ENCODE measurements around the gene ARIH1.

- TF ChIP-seq POLR2A (IDR thresholded peaks at IDR 0.05) = no peak
- no peak for TF ChIP-seq EP300 (IDR thresholded peaks at IDR 0.05)
- TF ChIP-seq, protein P1, sequence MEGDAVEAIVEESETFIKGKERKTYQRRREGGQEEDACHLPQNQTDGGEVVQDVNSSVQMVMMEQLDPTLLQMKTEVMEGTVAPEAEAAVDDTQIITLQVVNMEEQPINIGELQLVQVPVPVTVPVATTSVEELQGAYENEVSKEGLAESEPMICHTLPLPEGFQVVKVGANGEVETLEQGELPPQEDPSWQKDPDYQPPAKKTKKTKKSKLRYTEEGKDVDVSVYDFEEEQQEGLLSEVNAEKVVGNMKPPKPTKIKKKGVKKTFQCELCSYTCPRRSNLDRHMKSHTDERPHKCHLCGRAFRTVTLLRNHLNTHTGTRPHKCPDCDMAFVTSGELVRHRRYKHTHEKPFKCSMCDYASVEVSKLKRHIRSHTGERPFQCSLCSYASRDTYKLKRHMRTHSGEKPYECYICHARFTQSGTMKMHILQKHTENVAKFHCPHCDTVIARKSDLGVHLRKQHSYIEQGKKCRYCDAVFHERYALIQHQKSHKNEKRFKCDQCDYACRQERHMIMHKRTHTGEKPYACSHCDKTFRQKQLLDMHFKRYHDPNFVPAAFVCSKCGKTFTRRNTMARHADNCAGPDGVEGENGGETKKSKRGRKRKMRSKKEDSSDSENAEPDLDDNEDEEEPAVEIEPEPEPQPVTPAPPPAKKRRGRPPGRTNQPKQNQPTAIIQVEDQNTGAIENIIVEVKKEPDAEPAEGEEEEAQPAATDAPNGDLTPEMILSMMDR (IDR thresholded peaks at IDR 0.05) = no peak
- TF ChIP-seq POLR2AphosphoS5 (IDR thresholded peaks at IDR 0.05) = no peak
These were observed 13.1 kb downstream of the ARIH1 start for GRCh38 chr15:72487070-72487797.
